Measurements from ENCODE around the gene NOL9. TPM values are rescaled to one million over a fixed set of nuclear protein-coding genes. Genes with fewer than 3 reads are reported as not detected.

The NOL9 gene
- total and polyA plus RNA-seq, 9 of the 15 experiments (the other 6 are each of a cell fraction or from before 2014, with no cell fraction given), result 5.6 to 76.5 (median 47.3) TPM

DNA sequence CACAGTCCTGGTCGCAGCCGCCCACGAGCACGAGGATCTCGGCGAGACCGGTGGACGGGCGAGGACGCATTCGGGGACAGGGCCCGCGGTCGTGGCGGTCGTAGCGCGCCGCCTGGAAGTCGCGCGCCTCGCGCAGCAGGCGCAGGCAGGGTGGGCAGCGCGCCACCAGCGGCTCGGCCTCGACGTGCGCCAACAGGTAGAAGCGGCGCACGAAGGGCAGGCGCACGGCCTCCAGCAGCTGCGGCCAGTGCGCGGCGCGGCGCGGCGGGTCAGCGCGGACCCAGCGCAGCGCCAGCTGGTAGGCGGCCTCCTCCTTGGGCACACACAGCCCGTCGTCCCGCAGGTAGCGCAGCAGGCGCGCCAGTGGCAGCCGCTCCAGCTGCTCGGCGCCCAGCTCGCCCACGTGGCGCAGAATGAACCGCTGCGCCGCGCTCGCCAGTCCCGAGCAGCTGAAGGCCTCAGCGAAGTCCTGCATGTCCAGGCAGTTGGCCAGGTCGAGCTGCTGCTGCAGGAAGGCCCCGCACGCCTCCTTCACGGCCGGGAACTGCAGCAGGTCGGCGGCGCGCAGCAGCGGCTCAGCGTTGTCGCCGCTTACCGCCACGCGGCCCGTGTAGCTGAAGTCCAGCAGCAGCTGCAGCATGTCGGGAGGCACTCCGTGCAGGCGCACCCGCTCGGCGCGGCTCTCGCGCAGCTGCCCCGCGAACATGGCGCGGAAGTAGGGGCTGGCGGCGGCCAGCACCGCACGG lies 47.8 kb upstream of the NOL9 start (continued):
- TF ChIP-seq, protein P1, sequence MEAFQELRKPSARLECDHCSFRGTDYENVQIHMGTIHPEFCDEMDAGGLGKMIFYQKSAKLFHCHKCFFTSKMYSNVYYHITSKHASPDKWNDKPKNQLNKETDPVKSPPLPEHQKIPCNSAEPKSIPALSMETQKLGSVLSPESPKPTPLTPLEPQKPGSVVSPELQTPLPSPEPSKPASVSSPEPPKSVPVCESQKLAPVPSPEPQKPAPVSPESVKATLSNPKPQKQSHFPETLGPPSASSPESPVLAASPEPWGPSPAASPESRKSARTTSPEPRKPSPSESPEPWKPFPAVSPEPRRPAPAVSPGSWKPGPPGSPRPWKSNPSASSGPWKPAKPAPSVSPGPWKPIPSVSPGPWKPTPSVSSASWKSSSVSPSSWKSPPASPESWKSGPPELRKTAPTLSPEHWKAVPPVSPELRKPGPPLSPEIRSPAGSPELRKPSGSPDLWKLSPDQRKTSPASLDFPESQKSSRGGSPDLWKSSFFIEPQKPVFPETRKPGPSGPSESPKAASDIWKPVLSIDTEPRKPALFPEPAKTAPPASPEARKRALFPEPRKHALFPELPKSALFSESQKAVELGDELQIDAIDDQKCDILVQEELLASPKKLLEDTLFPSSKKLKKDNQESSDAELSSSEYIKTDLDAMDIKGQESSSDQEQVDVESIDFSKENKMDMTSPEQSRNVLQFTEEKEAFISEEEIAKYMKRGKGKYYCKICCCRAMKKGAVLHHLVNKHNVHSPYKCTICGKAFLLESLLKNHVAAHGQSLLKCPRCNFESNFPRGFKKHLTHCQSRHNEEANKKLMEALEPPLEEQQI (IDR thresholded peaks at IDR 0.05), result no peak
- TF ChIP-seq MAX (CRISPR knock-in tag; IDR thresholded peaks at IDR 0.05) (peak; percentile 86), MYNN (IDR thresholded peaks at IDR 0.05) (no peak), MYNN (CRISPR knock-in tag; IDR thresholded peaks at IDR 0.05) (no peak), NKRF (IDR thresholded peaks at IDR 0.05; ENCODE audit: borderline replicate concordance) (peak; percentile 84), ETV5 (CRISPR knock-in tag; IDR thresholded peaks at IDR 0.05; ENCODE audit: low read depth) (peak; percentile 3; the same call in 1 of the 2 replicates), FOXK1 (CRISPR knock-in tag; IDR thresholded peaks at IDR 0.05; ENCODE audit: borderline replicate concordance) (no peak), ZNF347 (CRISPR knock-in tag; IDR thresholded peaks at IDR 0.05; ENCODE audit: low read depth) (no peak)
- TF ChIP-seq, protein P2, sequence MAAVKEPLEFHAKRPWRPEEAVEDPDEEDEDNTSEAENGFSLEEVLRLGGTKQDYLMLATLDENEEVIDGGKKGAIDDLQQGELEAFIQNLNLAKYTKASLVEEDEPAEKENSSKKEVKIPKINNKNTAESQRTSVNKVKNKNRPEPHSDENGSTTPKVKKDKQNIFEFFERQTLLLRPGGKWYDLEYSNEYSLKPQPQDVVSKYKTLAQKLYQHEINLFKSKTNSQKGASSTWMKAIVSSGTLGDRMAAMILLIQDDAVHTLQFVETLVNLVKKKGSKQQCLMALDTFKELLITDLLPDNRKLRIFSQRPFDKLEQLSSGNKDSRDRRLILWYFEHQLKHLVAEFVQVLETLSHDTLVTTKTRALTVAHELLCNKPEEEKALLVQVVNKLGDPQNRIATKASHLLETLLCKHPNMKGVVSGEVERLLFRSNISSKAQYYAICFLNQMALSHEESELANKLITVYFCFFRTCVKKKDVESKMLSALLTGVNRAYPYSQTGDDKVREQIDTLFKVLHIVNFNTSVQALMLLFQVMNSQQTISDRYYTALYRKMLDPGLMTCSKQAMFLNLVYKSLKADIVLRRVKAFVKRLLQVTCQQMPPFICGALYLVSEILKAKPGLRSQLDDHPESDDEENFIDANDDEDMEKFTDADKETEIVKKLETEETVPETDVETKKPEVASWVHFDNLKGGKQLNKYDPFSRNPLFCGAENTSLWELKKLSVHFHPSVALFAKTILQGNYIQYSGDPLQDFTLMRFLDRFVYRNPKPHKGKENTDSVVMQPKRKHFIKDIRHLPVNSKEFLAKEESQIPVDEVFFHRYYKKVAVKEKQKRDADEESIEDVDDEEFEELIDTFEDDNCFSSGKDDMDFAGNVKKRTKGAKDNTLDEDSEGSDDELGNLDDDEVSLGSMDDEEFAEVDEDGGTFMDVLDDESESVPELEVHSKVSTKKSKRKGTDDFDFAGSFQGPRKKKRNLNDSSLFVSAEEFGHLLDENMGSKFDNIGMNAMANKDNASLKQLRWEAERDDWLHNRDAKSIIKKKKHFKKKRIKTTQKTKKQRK (IDR thresholded peaks at IDR 0.05; ENCODE audit: borderline replicate concordance, low read depth, low read length), result no peak
